ENCODE measurements around the gene DENND5A. TPM values are rescaled to one million over a fixed set of nuclear protein-coding genes. Genes with fewer than 3 reads are reported as not detected.
"Not testable (repeated sequence)": the region's sequence is repeated elsewhere in the genome, so short reads cannot be mapped to it uniquely, and the experiment has no call there.

Gene DENND5A
- total RNA-seq, 4 donors from 2014 or later = 13.8 to 56.3 (median 23.4) TPM

GRCh38 chr11:9211322-9211721 lies 53.8 kb downstream of the DENND5A start:
- Histone ChIP-seq H3K27ac (peak overlapping the region in 1 of 4 donors; percentile 39), H3K36me3 (no peaks in the 10 kb centered on the region), H3K4me3 (no peak overlapping the region), H3K27me3 (no peaks in the 10 kb centered on the region), H3K9me3 (no peaks in the 10 kb centered on the region), H3K4me1 (peaks cover 0 to 51% (median 16%) of the 10 kb centered on the region in 3 donors)
- intact Hi-C loops (cut with DNase I) = no loop called here
- TF ChIP-seq CTCF (IDR thresholded peaks at IDR 0.05) (no peak), POLR2A (IDR thresholded peaks at IDR 0.05) (no peak)
- no peak for DNase-seq
- WGBS, 2 donors = 72 to 88% methylated on average over 3 of the region's 3 CpGs

- Histone ChIP-seq H3K27ac (peak overlapping the region in 1 of 4 donors; percentile 39), H3K36me3 (peaks cover 0 to under 1% (median 0%) of the 10 kb centered on the region in 3 donors), H3K27me3 (no peaks in the 10 kb centered on the region), H3K4me1 (peaks cover 0 to 49% (median 16%) of the 10 kb centered on the region in 3 donors), H3K9me3 (no peaks in the 10 kb centered on the region), H3K4me3 (no peak overlapping the region)
- intact Hi-C loops (cut with DNase I) = no loop called here
- DNase-seq = no peak
- TF ChIP-seq CTCF (IDR thresholded peaks at IDR 0.05) = no peak
- TF ChIP-seq POLR2A (IDR thresholded peaks at IDR 0.05) = no peak
- 36 to 41% methylated on average over 1 of the region's 1 CpG for WGBS, 2 donors
Measured at GRCh38 chr11:9210922-9211320, 54.2 kb downstream of the DENND5A start.

GRCh38 chr11:9210224-9210921 lies 54.8 kb downstream of the DENND5A start:
- intact Hi-C loops (cut with DNase I) = no loop called here
- 47 to 66% methylated on average over 5 of the region's 5 CpGs for WGBS, 2 donors
- no peak overlapping the region for H3K27ac ChIP-seq
- DNase-seq = no peak
- peaks cover 0 to 5% (median 0%) of the 10 kb centered on the region in 3 donors for H3K36me3 ChIP-seq
- H3K4me1 ChIP-seq = peaks cover 0 to 45% (median 16%) of the 10 kb centered on the region in 3 donors
- H3K9me3 ChIP-seq = no peaks in the 10 kb centered on the region
- TF ChIP-seq POLR2A (IDR thresholded peaks at IDR 0.05) = no peak
- no peak for TF ChIP-seq CTCF (IDR thresholded peaks at IDR 0.05)
- H3K4me3 ChIP-seq = no peak overlapping the region
- no peaks in the 10 kb centered on the region for H3K27me3 ChIP-seq

GRCh38 chr11:9209604-9210003 lies 55.5 kb downstream of the DENND5A start:
- WGBS, 2 donors = 81% methylated on average over 4 of the region's 4 CpGs
- H3K9me3 ChIP-seq; H3K4me3 ChIP-seq; DNase-seq; intact Hi-C loops (cut with DNase I); H3K27me3 ChIP-seq; H3K27ac ChIP-seq; H3K36me3 ChIP-seq: not testable (repeated sequence)
- H3K4me1 ChIP-seq = peaks cover 0 to 37% (median 11%) of the 10 kb centered on the region in 3 donors

- intact Hi-C loops (cut with DNase I) = no loop called here
Measured at GRCh38 chr11:9208726-9209501, 56.2 kb downstream of the DENND5A start.

More at GRCh38 chr11:9208726-9209501, 56.2 kb downstream of the DENND5A start:
- Histone ChIP-seq H3K9me3 (no peaks in the 10 kb centered on the region), H3K4me3 (no peak overlapping the region), H3K36me3 (peaks cover 0 to 12% (median 0%) of the 10 kb centered on the region in 3 donors), H3K27ac (no peak overlapping the region), H3K4me1 (peaks cover 0 to 34% (median 11%) of the 10 kb centered on the region in 3 donors), H3K27me3 (no peaks in the 10 kb centered on the region)
- TF ChIP-seq CTCF (IDR thresholded peaks at IDR 0.05) (no peak), POLR2A (IDR thresholded peaks at IDR 0.05) (no peak)
- 74 to 76% methylated on average over 8 of the region's 8 CpGs for WGBS, 2 donors
- DNase-seq = no peak

Measured in esophagus squamous epithelium (tissue), 5 donors.